ENCODE measurements around the gene VARS1.
"Not testable (repeated sequence)": the region's sequence is repeated elsewhere in the genome, so short reads cannot be mapped to it uniquely, and the experiment has no call there.

Gene VARS1

DNA sequence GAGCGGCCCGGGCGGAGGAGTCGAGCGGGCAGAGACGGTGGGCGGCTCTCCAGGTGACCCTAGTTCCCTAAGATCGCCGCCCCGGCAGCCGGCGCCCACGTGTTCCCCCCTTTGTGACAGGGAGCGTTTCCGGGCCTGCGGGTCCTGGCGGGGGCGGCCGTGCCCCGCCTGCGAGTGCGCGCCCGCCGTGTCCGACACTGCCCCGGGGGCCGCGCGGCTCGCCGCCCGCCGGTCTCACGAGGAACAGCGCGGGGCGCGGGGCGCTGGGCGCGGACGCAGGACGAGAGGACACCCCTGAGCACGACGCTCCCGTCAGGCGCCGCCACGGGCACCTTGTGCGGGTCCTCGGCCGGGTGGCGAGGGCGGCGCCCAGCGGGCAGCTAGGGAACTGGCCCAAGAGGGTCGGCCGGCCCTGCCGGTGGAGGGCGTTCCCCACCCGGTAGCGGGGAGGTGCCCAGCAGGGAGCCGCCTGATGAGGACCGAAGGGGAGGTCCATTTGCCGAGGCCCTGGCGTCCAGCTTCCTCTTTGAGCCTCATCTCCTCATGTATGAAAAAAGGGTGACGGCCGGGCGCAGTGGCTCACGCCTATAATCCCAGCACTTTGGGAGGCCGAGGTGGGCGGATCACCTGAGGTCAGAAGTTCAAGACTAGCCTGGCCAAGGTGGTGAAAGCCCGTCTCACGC, at the start of gene VARS1:
Gene VARS1, minus strand, starts transcription at position 137 of the 683 bp plus-strand sequence. CDS start 535 bp downstream, outside the sequence.
- Mint-ChIP-seq H3K4me1 (ENCODE audit: low read depth) (peaks cover 57% of the 10 kb centered on the region), H3K9me3 (no peaks in the 10 kb centered on the region), H3K36me3 (ENCODE audit: low read depth) (peaks cover 32% of the 10 kb centered on the region), H3K4me3 (peak within 1 kb of the TSS; percentile 87), H3K27me3 (no peaks in the 10 kb centered on the region), H3K27ac (peak within 1 kb of the TSS; percentile 98)

DNA sequence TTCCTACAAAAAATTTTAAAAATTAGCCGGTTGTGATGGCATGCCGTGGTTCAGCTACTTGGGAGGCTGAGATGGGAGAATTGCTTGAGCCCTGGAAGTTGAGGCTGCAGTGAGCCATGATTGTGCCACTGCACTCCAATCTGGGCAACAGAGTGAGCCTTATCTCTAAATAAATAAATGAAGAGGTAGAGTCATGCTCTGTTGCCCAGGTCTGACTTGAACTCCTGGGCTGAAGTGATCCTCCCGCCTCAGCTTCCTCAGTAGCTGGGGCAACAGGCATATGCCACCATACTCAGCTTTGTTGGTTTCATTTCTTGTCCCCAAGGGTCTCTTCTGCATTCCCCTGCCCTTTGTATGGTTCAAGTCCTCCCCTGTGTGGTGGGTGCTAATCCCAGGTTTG, 49.0 kb upstream of the VARS1 start:
- Mint-ChIP-seq H3K9me3 (no peaks in the 10 kb centered on the region), H3K27ac (no peak overlapping the region), H3K4me1 (ENCODE audit: low read depth) (peaks cover under 1% of the 10 kb centered on the region), H3K27me3 (no peaks in the 10 kb centered on the region), H3K4me3 (no peak overlapping the region), H3K36me3 (ENCODE audit: low read depth) (peaks cover 19% of the 10 kb centered on the region)

DNA sequence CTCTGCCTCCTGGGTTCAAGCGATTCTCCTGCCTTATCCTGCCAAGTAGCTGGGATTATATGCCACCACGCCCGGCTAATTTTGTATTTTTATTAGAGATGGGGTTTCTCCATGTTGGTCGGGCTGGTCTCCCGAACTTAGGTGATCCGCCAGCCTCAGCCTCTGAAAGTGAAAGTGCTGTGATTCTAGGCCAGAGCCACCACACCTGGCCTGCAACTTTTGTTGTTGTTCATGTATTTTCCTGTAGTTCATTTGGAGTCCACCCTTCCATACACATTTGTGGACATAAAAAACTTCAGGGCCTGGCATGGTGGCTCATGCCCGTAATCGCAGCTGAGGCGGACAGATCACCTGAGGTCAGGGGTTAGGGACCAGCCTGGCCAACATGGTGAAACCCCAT, 46.5 kb upstream of the VARS1 start:
- H3K36me3 Mint-ChIP-seq (ENCODE audit: low read depth) = peaks cover 41% of the 10 kb centered on the region
- H3K27ac Mint-ChIP-seq = peak overlapping the region; percentile 40
- no peaks in the 10 kb centered on the region for H3K27me3 Mint-ChIP-seq
- no peak overlapping the region for H3K4me3 Mint-ChIP-seq
- peaks cover 23% of the 10 kb centered on the region for H3K4me1 Mint-ChIP-seq (ENCODE audit: low read depth)
- H3K9me3 Mint-ChIP-seq = no peaks in the 10 kb centered on the region

DNA sequence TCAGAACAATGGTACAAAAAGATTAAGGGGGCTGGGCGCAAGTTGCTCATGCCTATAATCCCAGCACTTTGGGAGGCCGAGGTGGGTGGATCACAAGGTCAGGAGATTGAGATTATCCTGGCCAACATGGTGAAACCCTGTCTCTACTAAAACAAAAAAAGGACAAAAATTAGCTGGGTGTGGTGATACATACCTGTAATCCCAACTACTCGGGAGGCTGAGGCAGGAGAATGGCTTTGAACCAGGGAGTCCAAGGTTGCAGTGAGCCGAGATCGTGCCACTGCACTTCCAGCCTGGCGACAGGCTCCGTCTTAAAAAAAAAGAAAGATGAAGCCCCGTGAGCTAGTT, 44.2 kb upstream of the VARS1 start:
- Mint-ChIP-seq H3K36me3 (ENCODE audit: low read depth) (peaks cover 64% of the 10 kb centered on the region), H3K4me3 (peak overlapping the region; percentile 94), H3K4me1 (ENCODE audit: low read depth) (peaks cover 38% of the 10 kb centered on the region), H3K27ac (peak overlapping the region; percentile 84)
- not testable (repeated sequence) for H3K27me3 Mint-ChIP-seq, H3K9me3 Mint-ChIP-seq

DNA sequence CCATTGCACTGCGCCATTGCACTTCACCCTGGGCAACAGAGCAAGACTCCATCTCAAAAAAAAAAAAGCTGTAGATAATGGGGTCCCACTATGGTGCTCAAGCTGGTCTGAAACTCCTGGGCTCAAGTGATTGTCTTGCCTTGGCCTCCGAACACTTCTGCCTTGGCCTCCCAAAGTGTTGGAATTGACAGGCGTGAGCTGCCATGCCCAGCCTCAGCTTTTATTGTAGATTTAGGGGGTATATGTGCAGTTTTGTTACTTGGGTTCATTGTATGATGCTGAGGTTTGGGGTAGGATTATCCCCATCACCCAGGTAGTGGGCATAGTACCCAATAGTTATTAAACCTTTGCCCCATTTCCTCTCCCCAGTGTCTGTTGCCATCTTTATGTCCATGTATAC, 43.4 kb upstream of the VARS1 start:
- peaks cover 66% of the 10 kb centered on the region for H3K36me3 Mint-ChIP-seq (ENCODE audit: low read depth)
- H3K27me3 Mint-ChIP-seq = no peaks in the 10 kb centered on the region
- H3K27ac Mint-ChIP-seq = peak overlapping the region; percentile 84
- peaks cover 43% of the 10 kb centered on the region for H3K4me1 Mint-ChIP-seq (ENCODE audit: low read depth)
- peak overlapping the region; percentile 94 for H3K4me3 Mint-ChIP-seq
- no peaks in the 10 kb centered on the region for H3K9me3 Mint-ChIP-seq

DNA sequence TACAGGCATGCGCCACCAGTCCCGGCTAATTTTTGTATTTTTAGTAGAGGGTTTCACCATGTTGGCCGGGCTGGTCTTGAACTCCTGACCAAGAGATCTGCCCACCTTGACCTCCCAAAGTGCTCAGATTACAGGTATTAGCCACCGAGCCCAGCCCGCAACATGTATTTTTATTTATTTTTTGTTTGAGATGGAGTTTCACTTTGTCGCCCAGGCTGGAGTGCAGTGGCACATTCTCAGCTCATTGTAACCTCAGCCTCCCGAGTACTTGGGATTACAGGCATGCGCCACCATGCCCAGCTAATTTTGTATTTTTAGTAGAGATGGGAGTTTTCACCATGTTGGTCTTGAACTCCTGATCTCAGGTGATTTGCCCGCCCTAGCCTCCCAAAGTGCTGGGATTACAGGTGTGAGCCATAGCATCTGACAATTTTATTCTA, 42.6 kb upstream of the VARS1 start:
- peaks cover 66% of the 10 kb centered on the region for H3K36me3 Mint-ChIP-seq (ENCODE audit: low read depth)
- not testable (repeated sequence) for H3K27me3 Mint-ChIP-seq, H3K9me3 Mint-ChIP-seq
- H3K4me3 Mint-ChIP-seq = peak overlapping the region; percentile 94
- peak overlapping the region; percentile 100 for H3K27ac Mint-ChIP-seq
- H3K4me1 Mint-ChIP-seq (ENCODE audit: low read depth) = peaks cover 47% of the 10 kb centered on the region

DNA sequence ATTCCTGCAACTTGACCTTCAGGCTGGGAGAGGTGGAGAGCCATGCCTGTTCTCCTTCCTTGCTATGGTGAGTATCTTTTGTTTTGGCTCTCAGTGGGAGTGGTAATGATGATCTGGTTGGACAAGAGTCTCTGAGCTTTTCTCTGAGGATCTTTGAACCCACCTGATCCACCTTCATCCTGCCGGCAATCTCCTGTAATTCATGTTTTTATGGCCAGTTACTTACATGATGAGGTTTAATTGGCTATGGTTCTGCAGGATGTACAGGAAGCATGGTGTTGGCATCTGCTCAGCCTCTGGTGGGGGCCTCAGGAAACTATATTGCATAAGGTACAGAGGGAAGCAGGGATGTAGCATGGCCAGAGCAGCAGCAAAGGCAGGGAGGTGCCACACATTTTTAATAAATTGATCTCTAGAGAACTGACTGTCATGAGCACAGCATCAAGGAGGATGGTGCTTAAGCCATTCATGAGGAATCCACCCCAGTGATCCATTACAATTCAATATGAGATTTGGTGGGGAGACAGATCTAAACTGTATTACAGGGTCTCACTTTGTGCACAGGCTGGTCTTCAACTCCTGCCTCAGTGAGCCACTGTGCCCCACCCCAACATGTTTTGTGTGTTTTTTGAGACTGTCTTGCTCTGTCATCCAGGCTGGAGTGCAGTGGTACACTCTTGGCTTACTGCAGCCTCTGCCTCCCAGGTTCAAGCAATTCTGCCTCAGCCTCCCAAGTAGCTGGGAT, 42.0 kb upstream of the VARS1 start:
- Mint-ChIP-seq H3K27me3 (no peaks in the 10 kb centered on the region), H3K4me1 (ENCODE audit: low read depth) (peaks cover 51% of the 10 kb centered on the region), H3K36me3 (ENCODE audit: low read depth) (peaks cover 66% of the 10 kb centered on the region), H3K9me3 (no peaks in the 10 kb centered on the region), H3K27ac (peak overlapping the region; percentile 100), H3K4me3 (peak overlapping the region; percentile 94)

DNA sequence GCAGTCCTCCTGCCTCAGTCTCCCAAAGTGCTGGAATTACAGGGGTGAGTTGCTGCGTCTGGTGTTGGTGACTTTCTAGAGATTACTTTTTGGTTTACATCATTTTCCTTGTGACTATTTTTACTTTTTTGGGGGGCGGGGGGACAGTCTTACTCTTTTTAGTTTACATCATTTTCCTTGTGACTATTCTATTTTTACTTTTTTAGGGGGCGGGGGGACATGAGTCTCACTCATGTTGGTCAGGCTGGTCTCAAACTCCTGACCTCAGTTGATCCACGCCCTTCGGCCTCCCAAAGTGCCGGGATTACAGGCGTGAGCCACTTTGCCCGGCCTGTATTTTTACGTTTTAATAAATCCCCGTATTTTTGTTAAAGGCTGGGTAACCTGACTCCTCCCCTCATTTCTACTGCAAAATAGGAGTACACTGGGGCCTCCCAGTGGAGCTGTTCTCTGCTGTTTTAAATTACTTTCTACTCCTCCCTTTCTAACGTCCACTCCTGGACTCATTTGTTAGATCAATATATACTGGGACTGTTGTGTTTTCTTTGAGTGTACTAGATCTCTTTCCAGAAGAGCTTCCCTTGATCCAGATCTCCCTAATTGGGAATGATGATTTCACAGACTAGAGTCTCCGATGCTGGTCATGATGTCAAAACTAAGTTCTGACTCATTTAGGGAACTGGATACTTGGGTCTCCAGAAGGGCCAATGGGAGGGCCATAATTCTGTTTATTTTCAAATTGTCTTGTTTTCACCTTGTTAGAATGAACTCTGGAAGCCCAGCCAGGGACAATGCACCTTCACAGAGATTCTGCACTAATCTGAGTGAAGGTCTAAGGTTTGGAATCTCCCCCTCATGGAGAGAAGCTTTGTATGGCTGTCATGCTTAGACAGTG, 41.2 kb upstream of the VARS1 start:
- Mint-ChIP-seq H3K27ac (peak overlapping the region; percentile 100), H3K4me3 (peak overlapping the region; percentile 94), H3K36me3 (ENCODE audit: low read depth) (peaks cover 66% of the 10 kb centered on the region), H3K4me1 (ENCODE audit: low read depth) (peaks cover 51% of the 10 kb centered on the region), H3K9me3 (no peaks in the 10 kb centered on the region), H3K27me3 (no peaks in the 10 kb centered on the region)

DNA sequence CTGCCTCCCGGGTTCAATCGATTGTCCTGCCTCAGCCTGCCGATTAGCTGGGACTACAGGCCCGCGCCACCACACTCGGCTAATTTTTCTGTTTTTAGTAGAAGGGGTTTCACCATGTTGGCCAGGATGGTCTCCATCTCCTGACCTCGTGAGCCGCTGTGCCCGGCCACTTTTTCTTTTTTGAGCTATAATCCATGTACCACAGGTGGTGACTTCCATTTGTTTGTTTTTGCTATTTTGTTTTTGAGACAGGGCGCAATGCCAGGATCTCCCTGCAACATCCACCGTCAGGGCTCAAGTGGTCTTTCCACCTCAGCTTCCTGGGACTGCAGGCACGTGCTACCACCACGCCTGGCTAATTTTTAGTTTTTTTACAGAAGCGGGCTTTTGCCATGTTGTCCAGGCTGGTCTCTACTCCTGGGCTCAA, 40.5 kb upstream of the VARS1 start:
- Mint-ChIP-seq H3K27ac (peak overlapping the region; percentile 100), H3K36me3 (ENCODE audit: low read depth) (peaks cover 63% of the 10 kb centered on the region), H3K4me3 (peak overlapping the region; percentile 94), H3K27me3 (no peaks in the 10 kb centered on the region), H3K9me3 (no peaks in the 10 kb centered on the region), H3K4me1 (ENCODE audit: low read depth) (peaks cover 57% of the 10 kb centered on the region)

DNA sequence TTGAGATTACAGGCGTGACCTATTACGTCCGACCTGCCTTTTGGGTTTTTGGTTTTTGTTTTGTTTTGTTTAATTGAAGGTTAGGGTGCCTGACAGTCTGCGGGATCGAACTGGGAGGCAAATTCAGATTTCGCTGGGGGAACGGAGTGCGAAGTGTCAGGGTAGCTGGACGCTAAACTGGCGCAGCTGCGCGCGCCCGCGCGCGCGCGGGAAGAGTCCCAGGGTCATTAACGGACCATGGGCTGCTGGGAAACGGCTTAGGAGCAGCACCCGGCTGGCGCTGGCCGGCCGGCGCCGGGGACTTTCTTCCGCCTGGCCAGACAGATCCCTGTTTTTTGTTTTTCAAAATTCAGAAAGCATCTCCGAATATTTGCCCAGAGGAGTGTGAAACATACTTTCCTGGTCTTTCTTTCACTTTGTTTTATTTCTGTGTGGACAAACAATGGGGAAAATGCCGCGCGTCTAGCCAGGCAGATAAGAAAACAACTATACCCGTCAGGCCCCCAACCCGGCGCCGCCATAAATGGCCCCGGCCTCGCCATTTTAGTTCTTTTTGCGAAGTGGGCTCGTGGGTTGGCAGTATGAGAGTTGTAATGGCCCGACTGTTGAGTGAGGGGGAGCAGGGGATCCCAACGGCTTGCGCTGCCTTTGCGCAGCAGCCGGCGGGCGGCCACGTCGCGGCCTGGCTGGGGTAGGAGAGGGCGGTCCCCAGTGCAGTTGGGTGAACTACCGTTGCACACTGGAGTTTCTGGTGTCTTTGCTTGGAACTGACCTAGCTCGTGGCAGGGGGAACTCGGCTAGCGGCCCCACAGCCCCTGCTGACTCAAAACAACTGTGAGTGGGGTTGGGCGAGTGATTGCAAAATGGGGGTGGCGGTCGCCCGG, 39.1 kb upstream of the VARS1 start:
- peak overlapping the region; percentile 94 for H3K4me3 Mint-ChIP-seq
- H3K27me3 Mint-ChIP-seq = no peaks in the 10 kb centered on the region
- no peaks in the 10 kb centered on the region for H3K9me3 Mint-ChIP-seq
- peak overlapping the region; percentile 100 for H3K27ac Mint-ChIP-seq
- H3K36me3 Mint-ChIP-seq (ENCODE audit: low read depth) = peaks cover 60% of the 10 kb centered on the region
- H3K4me1 Mint-ChIP-seq (ENCODE audit: low read depth) = peaks cover 70% of the 10 kb centered on the region

DNA sequence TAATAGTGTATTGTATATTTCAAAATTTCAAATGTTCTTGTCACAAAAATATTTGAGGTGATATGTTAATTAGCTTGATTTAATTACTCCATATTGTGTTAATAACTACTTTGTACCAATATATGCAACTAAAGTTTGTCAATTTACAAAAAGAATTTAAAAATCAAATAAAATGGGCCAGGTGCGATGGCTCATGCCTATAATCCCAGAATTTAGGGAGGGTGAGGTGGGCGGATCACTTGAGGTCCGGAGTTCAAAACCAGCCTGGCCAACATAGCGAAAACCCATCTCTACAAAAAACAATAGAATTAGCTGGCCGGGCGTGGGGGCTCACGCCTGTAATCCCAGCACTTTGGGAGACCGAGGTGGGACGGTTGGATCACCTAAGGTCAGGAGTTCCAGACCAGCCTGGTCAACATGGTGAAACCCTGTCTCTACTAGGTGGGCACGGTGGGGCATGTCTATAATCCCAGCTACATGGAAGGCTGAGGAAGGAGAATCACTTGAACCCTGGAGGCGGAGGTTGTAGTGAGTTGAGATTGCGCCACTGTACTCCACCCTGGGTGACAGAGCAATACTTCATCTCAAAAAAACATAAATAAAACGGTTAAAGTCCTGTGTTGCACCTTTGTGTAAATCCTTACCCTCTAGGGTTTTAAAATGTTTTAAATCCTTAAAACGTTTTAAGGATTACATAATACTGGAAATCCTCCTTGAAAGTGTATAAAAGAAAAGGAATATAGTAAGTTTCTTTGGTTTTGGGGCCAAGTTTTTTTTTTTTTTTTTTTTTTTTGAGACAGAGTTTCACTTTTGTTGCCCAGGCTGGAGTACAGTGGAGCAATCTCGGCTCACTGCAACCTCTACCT, 36.0 kb upstream of the VARS1 start:
- no peaks in the 10 kb centered on the region for H3K27me3 Mint-ChIP-seq
- H3K4me3 Mint-ChIP-seq = peak overlapping the region; percentile 98
- peaks cover 32% of the 10 kb centered on the region for H3K36me3 Mint-ChIP-seq (ENCODE audit: low read depth)
- H3K4me1 Mint-ChIP-seq (ENCODE audit: low read depth) = peaks cover 52% of the 10 kb centered on the region
- H3K9me3 Mint-ChIP-seq = no peaks in the 10 kb centered on the region
- H3K27ac Mint-ChIP-seq = no peak overlapping the region

DNA sequence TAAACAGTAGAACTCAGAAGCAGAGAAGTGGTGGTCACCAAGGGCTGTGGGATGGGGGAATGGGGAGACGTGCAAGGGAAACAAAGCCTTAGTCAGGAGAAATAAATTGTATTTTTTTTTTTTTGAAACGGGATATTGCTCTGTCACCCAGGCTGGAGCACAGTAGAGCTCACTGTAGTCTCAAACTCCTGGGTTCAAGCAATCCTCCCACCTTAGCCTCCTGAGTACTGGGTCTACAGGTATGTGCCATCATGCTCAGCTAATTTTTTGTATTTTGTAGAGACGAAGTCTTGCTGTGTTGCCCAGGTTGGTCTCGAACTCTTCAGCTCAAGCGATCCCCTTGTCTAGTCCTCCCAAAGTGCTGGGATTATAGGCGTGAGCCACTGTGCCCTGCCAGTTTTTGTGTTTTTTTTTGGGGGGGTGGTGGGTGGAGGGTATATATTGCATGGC, 35.4 kb upstream of the VARS1 start:
- Mint-ChIP-seq H3K27ac (peak overlapping the region; percentile 66), H3K4me3 (peak overlapping the region; percentile 98), H3K9me3 (no peaks in the 10 kb centered on the region), H3K36me3 (ENCODE audit: low read depth) (peaks cover 25% of the 10 kb centered on the region), H3K27me3 (no peaks in the 10 kb centered on the region), H3K4me1 (ENCODE audit: low read depth) (peaks cover 52% of the 10 kb centered on the region)

DNA sequence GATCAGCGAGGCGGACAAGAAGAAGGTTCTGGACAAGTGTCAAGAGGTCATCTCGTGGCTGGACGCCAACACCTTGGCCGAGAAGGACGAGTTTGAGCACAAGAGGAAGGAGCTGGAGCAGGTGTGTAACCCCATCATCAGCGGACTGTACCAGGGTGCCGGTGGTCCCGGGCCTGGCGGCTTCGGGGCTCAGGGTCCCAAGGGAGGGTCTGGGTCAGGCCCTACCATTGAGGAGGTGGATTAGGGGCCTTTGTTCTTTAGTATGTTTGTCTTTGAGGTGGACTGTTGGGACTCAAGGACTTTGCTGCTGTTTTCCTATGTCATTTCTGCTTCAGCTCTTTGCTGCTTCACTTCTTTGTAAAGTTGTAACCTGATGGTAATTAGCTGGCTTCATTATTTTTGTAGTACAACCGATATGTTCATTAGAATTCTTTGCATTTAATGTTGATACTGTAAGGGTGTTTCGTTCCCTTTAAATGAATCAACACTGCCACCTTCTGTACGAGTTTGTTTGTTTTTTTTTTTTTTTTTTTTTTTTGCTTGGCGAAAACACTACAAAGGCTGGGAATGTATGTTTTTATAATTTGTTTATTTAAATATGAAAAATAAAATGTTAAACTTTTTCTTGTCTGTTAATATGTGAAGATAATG, 34.2 kb upstream of the VARS1 start:
- peaks cover 57% of the 10 kb centered on the region for H3K4me1 Mint-ChIP-seq (ENCODE audit: low read depth)

More for the DNA sequence above, 34.2 kb upstream of the VARS1 start:
- Mint-ChIP-seq H3K9me3 (no peaks in the 10 kb centered on the region), H3K27me3 (no peaks in the 10 kb centered on the region), H3K36me3 (ENCODE audit: low read depth) (peaks cover 14% of the 10 kb centered on the region), H3K27ac (peak overlapping the region; percentile 66), H3K4me3 (peak overlapping the region; percentile 98)

Measured in stimulated activated naive CD8-positive, alpha-beta T cell treated with anti-CD3 and anti-CD28 coated beads, Interleukin-15, Interleukin-2, amounts not matched to agents 100 ng/mL and 50 ng/mL, for 24 hours (primary cell).